K562 (cell line): ENCODE results near the gene USP28. TPM values are rescaled to one million over a fixed set of nuclear protein-coding genes. Genes with fewer than 3 reads are reported as not detected.

Experiments
- ATAC-seq: fragments of 200-7000 bp; cut with Tn5 transposase; 3 replicates; pipeline ENCODE4 v1.9.1; 2020; ENCODE audit warnings: moderate library complexity
- BruUV-seq: library from RNA; stranded (reverse); fragments of 400-500 nt; replicated peaks from 2 replicates; lab custom pipeline; 2021; lab: Mats Ljungman, UMichigan
- CTCF ChIA-PET: fragments of 300-600 bp; formaldehyde crosslinking; extraction: SDS; loops from one replicate; lab custom pipeline; 2021; ENCODE audit warnings: low intra/inter-chr PET ratio; lab: Yijun Ruan, JAX
- POLR2A ChIA-PET: fragments of 300-600, 350-650 bp; sonication (Branson Sonifier 250); formaldehyde crosslinking; extraction: SDS; loops from one replicate; lab custom pipeline; 2021; ENCODE audit warnings: antibody characterized with exemption, inconsistent platforms; lab: Yijun Ruan, JAX
- DNase-seq, 4 experiments: peaks; one replicate each; pipeline versions ENCODE4 v3.0.0 to v3.0.0-alpha.2; 2011 to 2018; ENCODE audit warnings: low spot score in 3 of 4, mixed read lengths in 3 of 4; ENCODE audit errors: extremely low read depth in 1 of 4
- FAIRE-seq: peaks from 2 replicates; lab custom pipeline; 2011; peaks lifted over from hg19 to GRCh38; lab: Jason Lieb, UNC
- H2AFZ ChIP-seq: 2 replicates; pipeline ENCODE4 v1.6.0; 2011; ENCODE audit warnings: low read depth, low read length, control low read depth, inconsistent platforms
- H3K27ac ChIP-seq: fragments of 200-600 bp; 3 replicates; pipeline ENCODE4 v1.8.0; 2011; ENCODE audit warnings: low read depth, mild to moderate bottlenecking, control low read depth, inconsistent platforms, low read length, moderate library complexity, mixed read lengths; ENCODE audit errors: extremely low read depth
- H3K27me3 ChIP-seq, 2 experiments: fragments of 300-600 bp in 1 of 2; 2 replicates in 1 of 2; 3 replicates in 1 of 2; pipeline versions ENCODE4 v1.6.0 to v1.8.0; 2011; ENCODE audit warnings: inconsistent platforms in 2 of 2, low read length in 2 of 2, mild to moderate bottlenecking in 1 of 2, mixed read lengths in 1 of 2, moderate library complexity in 1 of 2; ENCODE audit not compliant: control insufficient read depth in 2 of 2, insufficient read depth in 2 of 2
- H3K36me3 ChIP-seq: fragments of 300-600 bp; 3 replicates; pipeline ENCODE4 v1.8.0; 2011; ENCODE audit warnings: mild to moderate bottlenecking, low read length, inconsistent platforms; ENCODE audit not compliant: control insufficient read depth, insufficient read depth
- H3K4me1 ChIP-seq, 2 experiments: fragments of 200-600 bp in 1 of 2; replicated peaks in 1 of 2; 2 replicates in 1 of 2; 3 replicates in 1 of 2; pipeline versions ENCODE4 v1.5.1 to v1.8.0; 2011; ENCODE audit warnings: inconsistent platforms in 2 of 2, low read length in 2 of 2, mild to moderate bottlenecking in 1 of 2, mixed read lengths in 1 of 2, moderate library complexity in 1 of 2; ENCODE audit not compliant: control insufficient read depth in 2 of 2, insufficient read depth in 2 of 2
- H3K4me2 ChIP-seq: 2 replicates; pipeline ENCODE4 v1.6.1; 2011; ENCODE audit warnings: low read length, control low read depth, inconsistent platforms, mixed read lengths; ENCODE audit not compliant: insufficient read depth
- H3K4me3 ChIP-seq: fragments of 200-600 bp; sonication (generic), shearing (Covaris generic); 2 replicates; pipeline ENCODE4 v1.5.1; 2016; ENCODE audit warnings: control low read depth, inconsistent platforms
- H3K79me2 ChIP-seq: fragments of 200-600 bp; 3 replicates; pipeline ENCODE4 v1.8.0; 2011; ENCODE audit warnings: low read length, inconsistent platforms; ENCODE audit not compliant: control insufficient read depth, insufficient read depth
- H3K9ac ChIP-seq, 2 experiments: 2 replicates each; pipeline versions ENCODE4 v1.6.0 to v1.6.1; 2011; ENCODE audit warnings: low read depth in 2 of 2, low read length in 2 of 2, control low read depth in 1 of 2, inconsistent platforms in 1 of 2, mild to moderate bottlenecking in 1 of 2, mixed read lengths in 1 of 2; ENCODE audit not compliant: insufficient read depth in 1 of 2
- H3K9me1 ChIP-seq: one replicate; pipeline ENCODE4 v1.6.0; 2011; ENCODE audit warnings: inconsistent platforms, mild to moderate bottlenecking, low read length, moderate library complexity; ENCODE audit not compliant: control insufficient read depth, insufficient read depth
- H3K9me3 ChIP-seq: replicated peaks from 2 replicates; pipeline ENCODE4 v1.5.1; 2011; ENCODE audit warnings: low read depth, low read length, inconsistent platforms; ENCODE audit not compliant: control insufficient read depth, insufficient read depth
- H4K20me1 ChIP-seq: replicated peaks from 2 replicates; pipeline ENCODE4 v1.6.1; 2011; ENCODE audit warnings: low read length, inconsistent platforms, mixed read lengths; ENCODE audit not compliant: control insufficient read depth, insufficient read depth
- ATF3 ChIP-seq, 2 experiments: fragments of 450-650 bp in 1 of 2; sonication (generic) in 1 of 2; formaldehyde crosslinking in 1 of 2; IDR thresholded peaks in 1 of 2; conservative IDR thresholded peaks in 1 of 2; 2 replicates each; pipeline versions ENCODE4 v1.6.1 to v1.8.1; 2016 to 2023; ENCODE audit warnings: mild to moderate bottlenecking in 2 of 2, moderate library complexity in 2 of 2, inconsistent platforms in 1 of 2, missing genetic modification reagents in 1 of 2
- BCOR ChIP-seq: fragments of 450-650 bp; IDR thresholded peaks from 2 replicates; pipeline ENCODE4 v1.6.1; 2016
- CREB1 ChIP-seq, 2 experiments: sonication (generic) in 1 of 2; formaldehyde crosslinking in 1 of 2; IDR thresholded peaks; 2 replicates each; pipeline versions ENCODE4 v1.6.1 to v1.8.0; 2012 to 2022; ENCODE audit warnings: inconsistent platforms in 1 of 2, mild to moderate bottlenecking in 1 of 2, missing genetic modification reagents in 1 of 2, moderate library complexity in 1 of 2
- FOXA3 ChIP-seq, 2 experiments: fragments of 450-650 bp in 1 of 2; sonication (generic) in 1 of 2; formaldehyde crosslinking; IDR thresholded peaks in 1 of 2; conservative IDR thresholded peaks in 1 of 2; 2 replicates each; pipeline versions ENCODE4 v1.4.0 to v1.8.0; 2020 to 2022; ENCODE audit warnings: mild to moderate bottlenecking in 2 of 2, missing genetic modification reagents in 1 of 2
- HMG20A ChIP-seq: fragments of 450-650 bp; formaldehyde crosslinking; conservative IDR thresholded peaks from 2 replicates; pipeline ENCODE4 v1.4.0; 2020; ENCODE audit warnings: mild to moderate bottlenecking, mixed read lengths
- JUND ChIP-seq, 2 experiments: IDR thresholded peaks; 2 replicates in 1 of 2; 3 replicates in 1 of 2; pipeline ENCODE4 v1.6.1; 2011; ENCODE audit warnings: borderline replicate concordance in 2 of 2, low read depth in 2 of 2, low read length in 2 of 2, improper control_type of control experiment in 1 of 2, missing biosample characterization in 1 of 2, missing genetic modification characterization in 1 of 2, missing genetic modification reagents in 1 of 2
- KDM1A ChIP-seq, 2 experiments: fragments of 450-650 bp; IDR thresholded peaks; 2 replicates each; pipeline ENCODE4 v1.6.1; 2016; ENCODE audit warnings: mild to moderate bottlenecking in 2 of 2
- MAFG ChIP-seq: fragments of 450-650 bp; conservative IDR thresholded peaks from 2 replicates; pipeline ENCODE4 v1.6.1; 2016; ENCODE audit warnings: missing genetic modification characterization, missing compliant biosample characterization
- MAX ChIP-seq: sonication (generic); formaldehyde crosslinking; IDR thresholded peaks from 2 replicates; pipeline ENCODE4 v1.9.0; 2022; ENCODE audit warnings: mild to moderate bottlenecking, missing genetic modification reagents
- MNT ChIP-seq, 2 experiments: fragments of 450-650 bp; conservative IDR thresholded peaks; 2 replicates each; pipeline ENCODE4 v1.6.1; 2017; ENCODE audit warnings: mild to moderate bottlenecking in 2 of 2, moderate library complexity in 2 of 2
- RBM25 ChIP-seq: fragments of 200-400 bp; formaldehyde crosslinking; IDR thresholded peaks from 2 replicates; pipeline ENCODE4 v1.6.1; 2018; ENCODE audit warnings: low read length, low read depth, moderate library complexity; ENCODE audit not compliant: severe bottlenecking
- SIN3A ChIP-seq, 2 experiments: fragments of 150-350 bp in 1 of 2; IDR thresholded peaks; 2 replicates each; pipeline ENCODE4 v1.6.1; 2011 to 2016; ENCODE audit warnings: borderline replicate concordance in 2 of 2, low read depth in 2 of 2, low read length in 2 of 2, mild to moderate bottlenecking in 2 of 2, moderate library complexity in 2 of 2; ENCODE audit not compliant: control insufficient read depth in 1 of 2
- ZFX ChIP-seq: sonication (generic); formaldehyde crosslinking; IDR thresholded peaks from 2 replicates; pipeline ENCODE4 v1.8.0; 2022; ENCODE audit warnings: mild to moderate bottlenecking, missing genetic modification reagents, moderate library complexity
- ZKSCAN1 ChIP-seq: fragments of 150-350 bp; IDR thresholded peaks from 2 replicates; pipeline ENCODE4 v1.6.1; 2016; ENCODE audit warnings: low read depth, low read length
- ZNF121 ChIP-seq: sonication (generic); formaldehyde crosslinking; conservative IDR thresholded peaks from 2 replicates; pipeline ENCODE4 v1.8.0; 2022; ENCODE audit warnings: missing genetic modification reagents
- ZNF384 ChIP-seq: IDR thresholded peaks from 2 replicates; pipeline ENCODE4 v1.6.1; 2012; ENCODE audit warnings: low read depth, low read length, improper control_type of control experiment
- WGBS: fragments of 100-300 bp; shearing (Covaris generic); methylation state at CpG from one replicate; pipeline ENCODE4 v1.1.6; 2016; ENCODE audit warnings: low coverage, mixed read lengths; ENCODE audit not compliant: insufficient coverage; ENCODE audit errors: missing lambda C conversion rate; 5-methylcytosine and 5-hydroxymethylcytosine counted together
- in situ Hi-C: fragments of 300-500 bp; cut with MboI; formaldehyde crosslinking; loops from 4 replicates; pipeline ENCODE4 v1.15.0; 2018; ENCODE audit warnings: inconsistent platforms, mixed read lengths
- intact Hi-C: fragments of 100-400 bp; cut with micrococcal nuclease; formaldehyde crosslinking; loops from 2 replicates; pipeline ENCODE4 v1.14.2; 2022
- polyA plus RNA-seq, 8 experiments: library from polyadenylated mRNA; depleted of rRNA in 4 of 8; stranded (reverse) in 5 of 8; unstranded in 3 of 8; fragments of >200 nt; fragmentation: Nextera tagmentation in 2 of 8; fragmentation: Illumina TruSeq in 1 of 8; extraction: Ambion mirVana in 2 of 8; extraction: Trizol in 1 of 8; gene quantifications; 2 replicates each; pipeline versions ENCODE4 v1.2.1 to v1.2.3, GENCODE V29; 2011 to 2014; ENCODE audit warnings: inconsistent platforms in 1 of 8, missing spikeins in 1 of 8
- total RNA-seq, 7 experiments: library from RNA; depleted of rRNA in 6 of 7; stranded (reverse); fragments of >200 nt in 6 of 7; fragmentation: Illumina TruSeq in 2 of 7; extraction: Trizol in 2 of 7; gene quantifications; 2 replicates each; pipeline versions ENCODE4 v1.2.1 to v1.2.3, GENCODE V29; 2011 to 2021; ENCODE audit warnings: low replicate concordance in 1 of 7

Gene USP28
- total and polyA plus RNA-seq, 9 of the 15 experiments (the other 6 are each of a cell fraction or from before 2014, with no cell fraction given) = 3.7 to 42.7 (median 20.3) TPM

- H3K9me3 ChIP-seq = no peaks in the 10 kb centered on the region
- no peaks in the 10 kb centered on the region for H3K27me3 ChIP-seq
- intact Hi-C loops = no loop called here
- in situ Hi-C loops = no loop called here
- H3K79me2 ChIP-seq = peaks cover 27% of the 10 kb centered on the region
- POLR2A ChIA-PET = interaction anchor here (0.6 to 0.7 kb wide), 2 partner anchors 19 to 1745 kb away, joined by 3 read pairs; no protein-coding TSS in a partner anchor
- no peaks in the 10 kb centered on the region for H3K36me3 ChIP-seq
- WGBS = 75% methylated on average over 8 of the region's 8 CpGs
- ATAC-seq (peak; percentile 9), FAIRE-seq (no peak), DNase-seq (peak in 3 of 4 experiments; percentile 17 to 21 (median 19))
- H2AFZ ChIP-seq = peak overlapping the region; percentile 96
- peak overlapping the region; percentile 49 for H3K4me3 ChIP-seq
- CTCF ChIA-PET = no interaction called here
- peaks cover 18 to 28% of the 10 kb centered on the region in 2 experiments for H3K4me1 ChIP-seq
- peak overlapping the region; percentile 82 to 90; a peak in 3 of 4 replicates for H3K9ac ChIP-seq
- BruUV-seq = no TSS peak
- no peaks in the 10 kb centered on the region for H3K9me1 ChIP-seq
- H3K4me2 ChIP-seq = peak overlapping the region; percentile 77
- peak overlapping the region; percentile 88 for H3K27ac ChIP-seq
- no peaks in the 10 kb centered on the region for H4K20me1 ChIP-seq
- TF ChIP-seq MNT (conservative IDR thresholded peaks at IDR 0.05) (no peak), ZFX (CRISPR knock-in tag) (peak; percentile 55), SIN3A (IDR thresholded peaks at IDR 0.05; ENCODE audit: borderline replicate concordance in 2 of 2, control insufficient read depth in 1 of 2, low read depth in 2 of 2, low read length in 2 of 2) (no peak), JUND (IDR thresholded peaks at IDR 0.05; ENCODE audit: borderline replicate concordance, low read depth, low read length) (no peak), JUND (tag; IDR thresholded peaks at IDR 0.05; ENCODE audit: borderline replicate concordance, low read depth, low read length) (0 out of 3 replicates have a peak, but pooled peaks have one; percentile 12), CREB1 (IDR thresholded peaks at IDR 0.05) (0 out of 2 replicates have a peak, but pooled peaks have one; percentile 2), CREB1 (CRISPR knock-in tag; IDR thresholded peaks at IDR 0.05) (no peak), RBM25 (peak; percentile 65), ATF3 (IDR thresholded peaks at IDR 0.05) (peak; percentile 42; the same call in 1 of the 2 replicates), ATF3 (CRISPR knock-in tag; conservative IDR thresholded peaks at IDR 0.05) (no peak), ZKSCAN1 (peak; percentile 92), MAFG (tag) (no peak), ZNF384 (peak; percentile 13; the same call in 1 of the 2 replicates), ZNF121 (peak; percentile 95), HMG20A (CRISPR knock-in tag) (no peak), BCOR (0 out of 2 replicates have a peak, but pooled peaks have one; percentile 24), MAX (CRISPR knock-in tag) (0 out of 2 replicates have a peak, but pooled peaks have one; percentile 12), FOXA3 (CRISPR knock-in tag; conservative IDR thresholded peaks at IDR 0.05 in 1 of 2, IDR thresholded peaks at IDR 0.05 in 1 of 2) (0 out of 4 replicates have a peak, but pooled peaks of 1 of the 2 experiments have one; percentile 36), KDM1A (IDR thresholded peaks at IDR 0.05) (0 out of 4 replicates have a peak, but pooled peaks of 1 of the 2 experiments have one; percentile 35)
Measured at GRCh38 chr11:113876798-113877669, 1.7 kb upstream of the USP28 start.
